GM18870 (cell line): Measurements from ENCODE around the gene STK33.

Source experiments
- ATAC-seq: cut with Tn5 transposase; IDR thresholded peaks from one replicate; pipeline ENCODE4 v1.9.1; 2021; ENCODE audit warnings: moderate library complexity; ENCODE audit not compliant: unreplicated experiment

Gene STK33

GRCh38 chr11:8360086-8360828, 233.8 kb downstream of the STK33 start:
- no peak for ATAC-seq

GRCh38 chr11:8359521-8359920, 234.5 kb downstream of the STK33 start:
- ATAC-seq: no peak

DNA sequence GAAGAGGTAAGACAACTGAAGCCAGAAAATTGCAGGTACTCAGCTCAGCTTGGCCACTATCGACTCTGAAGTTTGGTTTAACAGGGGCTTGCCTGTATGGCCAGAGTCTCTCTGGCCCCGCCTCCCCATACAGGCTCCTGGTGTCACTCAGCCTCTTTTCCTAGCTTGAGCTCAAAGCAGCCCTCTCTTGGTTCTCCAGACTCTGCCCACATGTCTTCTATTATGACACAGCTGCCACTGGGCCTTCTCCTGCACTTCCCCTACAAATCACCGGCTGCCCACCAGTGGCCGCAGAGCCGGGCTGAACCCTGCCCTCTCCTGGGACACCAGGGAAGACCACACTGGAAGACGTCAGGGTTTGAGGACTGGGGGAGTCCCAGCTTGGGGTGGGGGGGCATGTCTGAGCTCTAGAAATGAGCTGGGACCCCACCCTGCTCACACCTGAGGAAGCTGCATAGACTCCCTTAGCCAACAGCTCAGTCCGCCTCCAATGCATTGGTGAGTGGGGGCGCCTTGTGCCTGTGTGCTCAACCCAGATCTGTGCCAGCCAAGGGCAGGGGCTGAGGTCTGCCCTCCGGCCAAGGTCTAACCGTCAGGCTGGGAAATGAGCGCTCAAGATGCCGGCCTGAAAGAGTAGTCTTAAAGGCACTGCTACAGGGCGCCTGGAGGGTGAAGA, 236.0 kb downstream of the STK33 start:
- no peak for ATAC-seq

GRCh38 chr11:8357505-8357888, 236.5 kb downstream of the STK33 start:
- no peak for ATAC-seq

- ATAC-seq: no peak
These were observed 237.1 kb downstream of the STK33 start for GRCh38 chr11:8356721-8357504.

- ATAC-seq: no peak
These were observed 237.8 kb downstream of the STK33 start for GRCh38 chr11:8356216-8356615.

- ATAC-seq: no peak
These were observed 238.6 kb downstream of the STK33 start for GRCh38 chr11:8355416-8355742.

- no peak for ATAC-seq
These were observed 239.2 kb downstream of the STK33 start for GRCh38 chr11:8354622-8355415.

GRCh38 chr11:8352876-8353505, 241.0 kb downstream of the STK33 start:
- ATAC-seq: no peak

DNA sequence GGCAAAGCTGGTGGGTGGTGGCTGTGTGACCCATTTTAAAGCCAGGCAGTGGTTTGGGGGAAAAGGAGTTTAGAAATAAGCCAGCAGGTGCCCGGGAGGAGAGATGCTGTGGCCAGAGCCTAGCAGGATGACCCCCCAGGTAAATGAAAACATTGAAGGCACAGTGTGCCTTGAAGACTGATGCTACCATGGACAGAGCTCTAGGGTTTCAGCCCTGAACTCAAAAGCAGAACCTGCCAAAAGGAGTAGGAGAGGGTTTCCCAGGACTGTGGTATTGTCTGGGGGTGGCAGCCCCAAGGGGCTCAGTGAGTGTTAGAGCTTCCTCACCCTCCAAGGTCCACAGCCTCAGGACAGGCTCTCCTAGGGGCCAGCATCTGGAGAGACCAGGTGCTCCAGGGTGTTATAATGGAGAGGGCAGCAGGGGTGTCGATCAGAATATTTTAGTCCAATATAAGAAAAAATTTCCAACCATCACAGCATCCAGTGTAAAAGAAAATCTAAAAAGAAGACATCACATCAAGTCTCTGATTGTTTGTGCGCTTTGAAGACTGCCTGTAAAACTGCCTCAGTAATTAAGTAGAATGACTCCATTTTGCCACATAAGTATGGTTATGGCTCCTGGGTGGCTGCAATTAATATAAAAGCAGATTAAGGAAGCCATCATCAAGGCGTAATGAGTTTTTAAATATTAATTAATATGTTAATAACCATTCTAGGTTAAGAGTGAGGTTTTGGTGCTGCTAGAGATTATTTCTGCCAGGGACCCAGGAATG, 241.7 kb downstream of the STK33 start:
- ATAC-seq: no peak

GRCh38 chr11:8351223-8351622, 242.8 kb downstream of the STK33 start:
- ATAC-seq: no peak

- ATAC-seq: no peak
These were observed 246.1 kb downstream of the STK33 start for GRCh38 chr11:8347978-8348377.

- ATAC-seq: no peak
These were observed 247.8 kb downstream of the STK33 start for GRCh38 chr11:8346157-8346755.

- ATAC-seq: no peak
These were observed 248.8 kb downstream of the STK33 start for GRCh38 chr11:8345179-8345578.

- ATAC-seq: no peak
These were observed 249.7 kb downstream of the STK33 start for GRCh38 chr11:8344346-8344745.

DNA sequence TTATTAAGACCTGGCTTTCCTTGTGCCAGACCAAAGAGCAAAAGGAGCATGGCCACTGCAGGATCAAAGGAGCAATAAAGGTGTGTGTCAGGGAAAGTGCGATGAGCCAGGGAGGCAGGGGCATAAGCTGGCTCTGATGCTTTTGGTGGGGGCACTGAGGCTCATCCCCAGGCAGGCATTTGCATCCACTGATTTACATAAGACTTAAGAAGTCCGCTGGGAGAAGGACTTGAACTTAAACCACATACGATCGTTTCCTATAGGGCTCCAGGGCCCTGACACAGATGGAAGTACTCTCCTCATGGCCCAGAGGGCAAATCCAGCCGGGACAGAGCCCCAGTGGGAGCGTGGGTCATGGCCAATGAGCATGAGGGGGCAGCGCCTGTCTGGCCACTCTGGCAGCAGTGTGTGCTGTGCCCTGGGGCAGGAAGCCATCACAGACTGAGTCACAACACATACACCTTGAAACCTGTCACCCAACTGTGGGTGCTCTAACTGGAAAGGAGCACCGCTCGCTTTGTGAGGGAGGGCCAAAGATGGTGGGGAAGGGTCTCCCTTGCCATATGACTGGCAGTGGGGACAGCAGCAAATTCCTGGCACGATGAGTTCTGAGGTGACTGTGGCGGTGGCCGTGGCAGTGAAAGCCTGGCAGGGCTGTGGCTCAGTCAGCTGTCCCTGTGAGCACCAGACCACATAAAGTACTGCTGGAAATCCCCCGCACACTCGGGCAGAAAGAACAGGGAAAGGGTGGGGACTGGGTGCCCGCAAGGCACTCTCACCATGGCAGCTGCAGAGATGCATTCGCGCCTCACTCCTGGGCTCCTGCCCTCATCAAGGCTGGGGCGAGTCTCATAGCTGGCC, 251.0 kb downstream of the STK33 start:
- peak; percentile 78 for ATAC-seq

- ATAC-seq: no peak
These were observed 252.0 kb downstream of the STK33 start for GRCh38 chr11:8341996-8342395.
